Smooth muscle cell (in vitro differentiated cells): ENCODE data around the gene ISLR2. TPM values are rescaled to one million over a fixed set of nuclear protein-coding genes. Genes with fewer than 3 reads are reported as not detected.

Experiments
- DNase-seq: peaks from one replicate; lab custom pipeline; 2025; ENCODE audit not compliant: unreplicated experiment; lab: John Stamatoyannopoulos, UW
- H2AFZ ChIP-seq: fragments of 200-600 bp; sonication (generic); 2 replicates; pipeline ENCODE4 v1.6.0; 2016; ENCODE audit warnings: antibody characterized with exemption, low read depth, mild to moderate bottlenecking
- H3F3A ChIP-seq: fragments of 200-600 bp; sonication (generic); 2 replicates; pipeline ENCODE4 v1.6.0; 2017; ENCODE audit warnings: antibody characterized with exemption, low read depth
- H3K27ac ChIP-seq: fragments of 200-600 bp; sonication (generic); 2 replicates; pipeline ENCODE4 v1.5.1; 2016; ENCODE audit warnings: low read depth, mild to moderate bottlenecking
- H3K27me3 ChIP-seq: fragments of 200-600 bp; sonication (generic); 2 replicates; pipeline ENCODE4 v1.6.1; 2016; ENCODE audit warnings: low read depth, mild to moderate bottlenecking
- H3K36me3 ChIP-seq: fragments of 200-600 bp; sonication (generic); 2 replicates; pipeline ENCODE4 v1.5.1; 2016; ENCODE audit warnings: low read depth
- H3K4me1 ChIP-seq: fragments of 200-600 bp; sonication (generic); 2 replicates; pipeline ENCODE4 v1.5.1; 2016; ENCODE audit warnings: low read depth
- H3K4me2 ChIP-seq: fragments of 200-600 bp; sonication (generic); 2 replicates; pipeline ENCODE4 v1.6.0; 2016; ENCODE audit warnings: mild to moderate bottlenecking
- H3K4me3 ChIP-seq: fragments of 200-600 bp; sonication (generic); 2 replicates; pipeline ENCODE4 v1.5.1; 2016; ENCODE audit warnings: mild to moderate bottlenecking
- H3K79me2 ChIP-seq: fragments of 200-600 bp; sonication (generic); 2 replicates; pipeline ENCODE4 v1.6.0; 2016; ENCODE audit warnings: low read depth, mild to moderate bottlenecking
- H3K9ac ChIP-seq: fragments of 200-600 bp; sonication (generic); 2 replicates; pipeline ENCODE4 v1.6.0; 2016; ENCODE audit warnings: low read depth
- H3K9me3 ChIP-seq: fragments of 200-600 bp; sonication (generic); replicated peaks from 2 replicates; pipeline ENCODE4 v1.5.1; 2016; ENCODE audit warnings: low read depth
- H4K20me1 ChIP-seq: fragments of 200-600 bp; sonication (generic); 2 replicates; pipeline ENCODE4 v1.6.0; 2016; ENCODE audit warnings: low read depth
- WGBS: methylation state at CpG from one replicate; pipeline ENCODE4 v1.1.7; 2016; ENCODE audit warnings: low lambda C conversion rate; 5-methylcytosine and 5-hydroxymethylcytosine counted together
- polyA plus RNA-seq: library from polyadenylated mRNA; unstranded; fragments of >200 nt; fragmentation: Nextera tagmentation; extraction: Ambion mirVana; gene quantifications from 2 replicates; pipeline ENCODE4 v1.2.1, GENCODE V29; 2016
- total RNA-seq: library from RNA; depleted of rRNA; stranded (reverse); fragments of >200 nt; gene quantifications from 2 replicates; pipeline ENCODE4 v1.2.3, GENCODE V29; 2014
- TF ChIP-seq, protein P1 (sequence below): fragments of 200-600 bp; sonication (generic); IDR thresholded peaks from 2 replicates; pipeline ENCODE4 v1.5.1; 2017; ENCODE audit warnings: borderline replicate concordance, mild to moderate bottlenecking, antibody characterized with exemption; ENCODE audit not compliant: insufficient read depth, poor library complexity, severe bottlenecking

The ISLR2 gene
- total and polyA plus RNA-seq, 2 experiments from 2014 or later, result 3.0 to 3.8 TPM

DNA sequence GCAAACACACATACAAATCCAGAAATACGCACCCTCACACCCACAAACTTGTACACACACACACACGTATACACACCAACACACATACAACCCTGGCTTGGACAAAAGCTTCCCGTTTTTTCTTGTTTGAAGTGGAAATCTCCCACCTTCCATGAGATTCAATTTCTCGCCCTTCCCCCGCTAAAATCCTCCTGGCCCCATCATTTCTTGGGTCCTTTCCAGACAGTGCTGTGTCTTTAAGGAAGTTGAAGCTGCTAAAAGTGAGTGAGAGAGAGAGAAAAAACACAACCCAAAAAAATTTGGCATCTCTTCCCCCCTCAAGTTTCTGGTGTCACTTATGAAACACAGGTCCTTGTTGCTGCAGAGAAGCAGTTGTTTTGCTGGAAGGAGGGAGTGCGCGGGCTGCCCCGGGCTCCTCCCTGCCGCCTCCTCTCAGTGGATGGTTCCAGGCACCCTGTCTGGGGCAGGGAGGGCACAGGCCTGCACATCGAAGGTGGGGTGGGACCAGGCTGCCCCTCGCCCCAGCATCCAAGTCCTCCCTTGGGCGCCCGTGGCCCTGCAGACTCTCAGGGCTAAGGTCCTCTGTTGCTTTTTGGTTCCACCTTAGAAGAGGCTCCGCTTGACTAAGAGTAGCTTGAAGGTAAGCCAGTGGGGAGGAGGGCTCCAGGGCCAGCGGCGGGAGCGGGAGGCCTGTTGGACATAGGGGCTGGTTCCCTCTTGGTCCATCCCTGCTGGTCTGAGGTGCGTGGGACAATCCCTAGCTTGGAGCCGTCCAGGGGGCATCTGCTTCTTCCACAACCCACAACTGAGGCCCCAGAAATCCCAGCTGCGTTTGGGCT, 43.2 kb downstream of the ISLR2 start, which contains the start of gene ISLR:
Gene ISLR (plus strand): TSS at position 331 of the 839 bp plus-strand sequence. CDS start 1,149 bp downstream, outside the sequence.
- WGBS, result 50% methylated on average over 20 of the region's 20 CpGs
- Histone ChIP-seq H3K4me2 (peak within 1 kb of the TSS; percentile 63), H3K9ac (no peak within 1 kb of the TSS), H3K9me3 (no peaks in the 10 kb centered on the region), H3K4me3 (no peak within 1 kb of the TSS), H3K27ac (peak within 1 kb of the TSS; percentile 71), H3K79me2 (no peaks in the 10 kb centered on the region), H3K36me3 (no peaks in the 10 kb centered on the region), H3F3A (peaks cover 44% of the 10 kb centered on the region), H3K4me1 (peaks cover 39% of the 10 kb centered on the region), H4K20me1 (no peaks in the 10 kb centered on the region), H3K27me3 (no peaks in the 10 kb centered on the region), H2AFZ (no peak within 1 kb of the TSS)
- DNase-seq, result no peak
- TF ChIP-seq, protein P1, sequence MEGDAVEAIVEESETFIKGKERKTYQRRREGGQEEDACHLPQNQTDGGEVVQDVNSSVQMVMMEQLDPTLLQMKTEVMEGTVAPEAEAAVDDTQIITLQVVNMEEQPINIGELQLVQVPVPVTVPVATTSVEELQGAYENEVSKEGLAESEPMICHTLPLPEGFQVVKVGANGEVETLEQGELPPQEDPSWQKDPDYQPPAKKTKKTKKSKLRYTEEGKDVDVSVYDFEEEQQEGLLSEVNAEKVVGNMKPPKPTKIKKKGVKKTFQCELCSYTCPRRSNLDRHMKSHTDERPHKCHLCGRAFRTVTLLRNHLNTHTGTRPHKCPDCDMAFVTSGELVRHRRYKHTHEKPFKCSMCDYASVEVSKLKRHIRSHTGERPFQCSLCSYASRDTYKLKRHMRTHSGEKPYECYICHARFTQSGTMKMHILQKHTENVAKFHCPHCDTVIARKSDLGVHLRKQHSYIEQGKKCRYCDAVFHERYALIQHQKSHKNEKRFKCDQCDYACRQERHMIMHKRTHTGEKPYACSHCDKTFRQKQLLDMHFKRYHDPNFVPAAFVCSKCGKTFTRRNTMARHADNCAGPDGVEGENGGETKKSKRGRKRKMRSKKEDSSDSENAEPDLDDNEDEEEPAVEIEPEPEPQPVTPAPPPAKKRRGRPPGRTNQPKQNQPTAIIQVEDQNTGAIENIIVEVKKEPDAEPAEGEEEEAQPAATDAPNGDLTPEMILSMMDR, result no peak

DNA sequence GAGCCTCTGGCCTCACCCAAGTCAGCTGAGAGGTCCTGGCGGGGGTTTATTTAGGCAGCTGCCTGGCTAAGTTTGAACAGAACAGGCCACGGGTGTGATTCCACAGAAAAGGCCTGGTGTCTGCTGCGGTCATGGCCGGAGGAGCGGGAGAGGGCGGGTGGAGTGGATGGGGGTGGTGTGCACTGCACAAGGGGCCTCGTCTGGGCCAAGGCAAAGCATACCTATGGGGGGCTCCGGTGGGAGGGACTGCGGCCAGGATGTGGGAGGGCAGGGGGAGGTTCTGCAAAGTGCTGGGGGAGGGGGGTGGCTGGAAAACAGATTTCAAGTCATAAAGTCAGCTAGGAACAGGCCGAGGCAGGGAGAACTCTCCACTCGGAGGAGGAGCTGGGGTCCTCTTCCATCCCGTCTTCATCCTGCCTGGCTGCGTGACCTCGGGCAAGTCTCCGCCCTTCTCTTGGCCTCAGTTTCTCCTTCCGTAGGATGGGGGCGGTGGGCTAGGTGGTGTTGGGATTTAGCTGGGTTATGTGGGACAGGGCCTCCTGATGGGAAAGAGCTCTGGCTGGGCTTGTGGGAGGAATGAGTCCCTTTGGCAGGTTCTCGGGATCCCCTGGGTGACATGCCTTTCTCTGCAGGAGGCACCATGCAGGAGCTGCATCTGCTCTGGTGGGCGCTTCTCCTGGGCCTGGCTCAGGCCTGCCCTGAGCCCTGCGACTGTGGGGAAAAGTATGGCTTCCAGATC, 44.0 kb downstream of the ISLR2 start:
- no peak overlapping the region for H2AFZ ChIP-seq
- no peaks in the 10 kb centered on the region for H3K27me3 ChIP-seq
- TF ChIP-seq, protein P1, result no peak
- no peaks in the 10 kb centered on the region for H3K36me3 ChIP-seq
- peaks cover 49% of the 10 kb centered on the region for H3F3A ChIP-seq
- 48% methylated on average over 17 of the region's 20 CpGs for WGBS
- no peaks in the 10 kb centered on the region for H4K20me1 ChIP-seq
- no peaks in the 10 kb centered on the region for H3K79me2 ChIP-seq
- H3K4me3 ChIP-seq, result no peak overlapping the region
- H3K9ac ChIP-seq, result no peak overlapping the region
- peak overlapping the region; percentile 71 for H3K27ac ChIP-seq
- DNase-seq, result peak; percentile 50
- no peaks in the 10 kb centered on the region for H3K9me3 ChIP-seq
- H3K4me2 ChIP-seq, result peak overlapping the region; percentile 63
- H3K4me1 ChIP-seq, result peaks cover 44% of the 10 kb centered on the region

DNA sequence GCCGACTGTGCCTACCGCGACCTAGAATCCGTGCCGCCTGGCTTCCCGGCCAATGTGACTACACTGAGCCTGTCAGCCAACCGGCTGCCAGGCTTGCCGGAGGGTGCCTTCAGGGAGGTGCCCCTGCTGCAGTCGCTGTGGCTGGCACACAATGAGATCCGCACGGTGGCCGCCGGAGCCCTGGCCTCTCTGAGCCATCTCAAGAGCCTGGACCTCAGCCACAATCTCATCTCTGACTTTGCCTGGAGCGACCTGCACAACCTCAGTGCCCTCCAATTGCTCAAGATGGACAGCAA, 44.5 kb downstream of the ISLR2 start:
- Histone ChIP-seq H3K4me2 (peak overlapping the region; percentile 63), H2AFZ (no peak overlapping the region), H3F3A (peaks cover 52% of the 10 kb centered on the region), H3K4me3 (no peak overlapping the region), H3K27me3 (no peaks in the 10 kb centered on the region), H3K9ac (no peak overlapping the region), H3K36me3 (no peaks in the 10 kb centered on the region), H3K79me2 (no peaks in the 10 kb centered on the region), H4K20me1 (no peaks in the 10 kb centered on the region), H3K4me1 (peaks cover 44% of the 10 kb centered on the region), H3K27ac (peak overlapping the region; percentile 71), H3K9me3 (no peaks in the 10 kb centered on the region)
- no peak for DNase-seq
- TF ChIP-seq, protein P1, result no peak
- 93% methylated on average over 14 of the region's 14 CpGs for WGBS
